Stomach (tissue), 9 donors: Measurements from ENCODE around the gene AGPAT2. TPM values are rescaled to one million over a fixed set of nuclear protein-coding genes. Genes with fewer than 3 reads are reported as not detected.

Source experiments
- DNase-seq, 2 donors: peaks; one replicate each; pipeline versions ENCODE4 v3.0.0 to v3.0.0-alpha.2; 2013 to 2019
- H3K27ac ChIP-seq, 5 donors: fragments of 200-600 bp in 4 of 5; sonication (generic) in 4 of 5; one replicate each; pipeline ENCODE4 v1.5.1; 2013 to 2019; ENCODE audit warnings: mild to moderate bottlenecking in 1 of 5, moderate library complexity in 1 of 5
- H3K27me3 ChIP-seq, 3 donors: fragments of 200-600 bp; sonication (generic); one replicate each; pipeline ENCODE4 v1.5.1; 2017 to 2019; ENCODE audit warnings: mixed run types in 1 of 3
- H3K36me3 ChIP-seq, 4 donors: fragments of 200-600 bp; sonication (generic); 1 replicate in 3 of 4; 2 replicates in 1 of 4; pipeline ENCODE4 v1.5.1; 2016 to 2019
- H3K4me1 ChIP-seq, 4 donors: fragments of 200-600 bp; sonication (generic); one replicate each; pipeline ENCODE4 v1.5.1; 2016 to 2019
- H3K4me3 ChIP-seq, 4 donors: fragments of 200-600 bp; sonication (generic) in 3 of 4; one replicate each; pipeline ENCODE4 v1.5.1; 2016 to 2019; ENCODE audit warnings: mild to moderate bottlenecking in 1 of 4
- H3K9me3 ChIP-seq, 4 donors: fragments of 200-600 bp; sonication (generic); one replicate each; pipeline ENCODE4 v1.5.1; 2016 to 2019
- CTCF ChIP-seq, 7 experiments: fragments of 450-650 bp in 4 of 7; fragments of 200-600 bp in 3 of 7; sonication (generic) in 3 of 7; IDR thresholded peaks; one replicate each; pipeline ENCODE4 v1.5.1; 2016 to 2019; ENCODE audit warnings: antibody characterized with exemption in 7 of 7, control low read depth in 2 of 7, mild to moderate bottlenecking in 1 of 7
- EP300 ChIP-seq: sonication (generic); formaldehyde crosslinking; IDR thresholded peaks from one replicate; pipeline ENCODE4 v1.6.1; 2017; ENCODE audit warnings: antibody characterized with exemption
- POLR2A ChIP-seq, 4 donors: fragments of 450-650 bp; IDR thresholded peaks; one replicate each; pipeline ENCODE4 v1.6.1; 2016; ENCODE audit warnings: antibody characterized with exemption in 4 of 4, control low read depth in 2 of 4, mild to moderate bottlenecking in 1 of 4, moderate library complexity in 1 of 4
- POLR2AphosphoS5 ChIP-seq, 3 donors: sonication (generic); formaldehyde crosslinking; IDR thresholded peaks; one replicate each; pipeline ENCODE4 v1.6.1; 2016; ENCODE audit warnings: antibody characterized with exemption in 3 of 3
- WGBS, 5 donors: extraction: QIAGEN DNeasy Blood & Tissue Kit in 3 of 5; methylation state at CpG; one replicate each; pipeline versions ENCODE4 v1.1.5 to v1.1.7; 2013 to 2018; 5-methylcytosine and 5-hydroxymethylcytosine counted together
- intact Hi-C: fragments of 100-400 bp; cut with DNase I; formaldehyde crosslinking; loops from one replicate; pipeline ENCODE4 v1.15.1; 2023; ENCODE audit warnings: low total_unique reads
- polyA plus RNA-seq, 3 donors: library from polyadenylated mRNA; stranded (reverse); fragments of 200-250 nt; gene quantifications; one replicate each; pipeline ENCODE4 v1.2.3, GENCODE V29; 2013
- total RNA-seq, 5 donors: library from RNA; depleted of rRNA; stranded (reverse); fragments of >200 nt; gene quantifications; one replicate each; pipeline versions ENCODE4 v1.1.0 to v1.2.3, GENCODE V29; 2014 to 2016
- donor health status: healthy with polysubstance abuse.
- donor health status: Bipolar disorder and iron deficiency.
- donor health status: healthy.

AGPAT2 gene
- total and polyA plus RNA-seq, 8 donors: 32.7 to 135 (median 72.0) TPM

- Histone ChIP-seq H3K27me3 (peaks cover 0 to 95% (median 53%) of the 10 kb centered on the region in 3 donors), H3K9me3 (no peaks in the 10 kb centered on the region), H3K36me3 (no peaks in the 10 kb centered on the region), H3K4me3 (peak overlapping the region; percentile 45 to 58 (median 48)), H3K27ac (peak overlapping the region; percentile 21 to 70 (median 62)), H3K4me1 (peaks cover 11 to 32% (median 20%) of the 10 kb centered on the region in 4 donors)
- 79 to 89% (median 86%) methylated on average over 15 to 27 of the region's 27 CpGs for WGBS, 5 donors
- intact Hi-C loops: no loop called here
- no peak for TF ChIP-seq EP300
- no peak for TF ChIP-seq POLR2AphosphoS5 (IDR thresholded peaks at IDR 0.05)
- no peak for TF ChIP-seq POLR2A (IDR thresholded peaks at IDR 0.05)
- TF ChIP-seq CTCF (IDR thresholded peaks at IDR 0.05): no peak
- DNase-seq: no peak
These were observed 23.0 kb downstream of the AGPAT2 start for GRCh38 chr9:136664000-136664915.

GRCh38 chr9:136662656-136663581 is 24.3 kb downstream of the AGPAT2 start, which contains the start of gene EGFL7:
Gene EGFL7, plus strand, starts transcription at chr9:136662916. Its CDS starts 5,367 bp downstream, at chr9:136668283.
- H3K27ac ChIP-seq: peak within 1 kb of the TSS; percentile 47 to 73 (median 67)
- no peaks in the 10 kb centered on the region for H3K9me3 ChIP-seq
- peaks cover 0 to 97% (median 66%) of the 10 kb centered on the region in 3 donors for H3K27me3 ChIP-seq
- intact Hi-C loops: no loop called here
- H3K36me3 ChIP-seq: no peaks in the 10 kb centered on the region
- TF ChIP-seq POLR2AphosphoS5 (IDR thresholded peaks at IDR 0.05) (peak; percentile 12 to 84 (median 76)), POLR2A (IDR thresholded peaks at IDR 0.05) (no peak)
- peaks cover 11 to 25% (median 13%) of the 10 kb centered on the region in 4 donors for H3K4me1 ChIP-seq
- 50 to 80% (median 62%) methylated on average over 13 to 38 of the region's 38 CpGs for WGBS, 5 donors
- DNase-seq: peak in 1 of 2 donors; percentile 82
- peak within 1 kb of the TSS; percentile 45 to 58 (median 48) for H3K4me3 ChIP-seq

GRCh38 chr9:136662326-136662655 is 25.0 kb downstream of the AGPAT2 start:
- H3K9me3 ChIP-seq: no peaks in the 10 kb centered on the region
- H3K4me1 ChIP-seq: peaks cover 11 to 25% (median 13%) of the 10 kb centered on the region in 4 donors
- WGBS, 5 donors: 64 to 73% (median 69%) methylated on average over 9 to 10 of the region's 10 CpGs; no CpG with 5 or more reads in 1 of the 5 donors
- intact Hi-C loops: no loop called here
- TF ChIP-seq EP300: no peak
- no peak for TF ChIP-seq CTCF (IDR thresholded peaks at IDR 0.05)
- no peak for TF ChIP-seq POLR2AphosphoS5 (IDR thresholded peaks at IDR 0.05)
- TF ChIP-seq POLR2A (IDR thresholded peaks at IDR 0.05): no peak
- H3K36me3 ChIP-seq: no peaks in the 10 kb centered on the region
- no peak for DNase-seq
- peak overlapping the region in 2 of 4 donors; percentile 6 to 15 for H3K4me3 ChIP-seq
- peak overlapping the region; percentile 42 to 73 (median 63) for H3K27ac ChIP-seq
- H3K27me3 ChIP-seq: peaks cover 0 to 97% (median 67%) of the 10 kb centered on the region in 3 donors

GRCh38 chr9:136661641-136662325 is 25.5 kb downstream of the AGPAT2 start:
- TF ChIP-seq CTCF (IDR thresholded peaks at IDR 0.05) (no peak), POLR2A (IDR thresholded peaks at IDR 0.05) (no peak), EP300 (no peak), POLR2AphosphoS5 (IDR thresholded peaks at IDR 0.05) (no peak)
- Histone ChIP-seq H3K4me1 (peaks cover 11 to 28% (median 13%) of the 10 kb centered on the region in 4 donors), H3K4me3 (peak overlapping the region in 1 of 4 donors; percentile 15), H3K36me3 (no peaks in the 10 kb centered on the region), H3K27me3 (peaks cover 0 to 97% (median 67%) of the 10 kb centered on the region in 3 donors), H3K9me3 (no peaks in the 10 kb centered on the region), H3K27ac (peak overlapping the region; percentile 42 to 73 (median 63))
- intact Hi-C loops: no loop called here
- WGBS, 5 donors: 64 to 77% (median 75%) methylated on average over 7 to 22 of the region's 22 CpGs
- DNase-seq: no peak
